Measurements from ENCODE around the gene VAV2.
"Not testable (repeated sequence)": the region's sequence is repeated elsewhere in the genome, so short reads cannot be mapped to it uniquely, and the experiment has no call there.

The VAV2 gene

GRCh38 chr9:133913571-133914369 is 78.4 kb downstream of the VAV2 start:
- no peak for DNase-seq

- no peak for DNase-seq
Observed at GRCh38 chr9:133910855-133911514, 81.1 kb downstream of the VAV2 start.

GRCh38 chr9:133906932-133907910 is 84.9 kb downstream of the VAV2 start:
- no peak for DNase-seq

- DNase-seq: no peak
Observed at GRCh38 chr9:133906218-133906617, 85.9 kb downstream of the VAV2 start.

GRCh38 chr9:133905493-133905892 is 86.6 kb downstream of the VAV2 start:
- no peak for DNase-seq

- no peak for DNase-seq
Observed at GRCh38 chr9:133904346-133905090, 87.6 kb downstream of the VAV2 start.

- DNase-seq: no peak
Observed at GRCh38 chr9:133901184-133901835, 90.8 kb downstream of the VAV2 start.

GRCh38 chr9:133897675-133898074 is 94.4 kb downstream of the VAV2 start:
- no peak for DNase-seq

GRCh38 chr9:133896007-133896406 is 96.1 kb downstream of the VAV2 start:
- DNase-seq: not testable (repeated sequence)

- DNase-seq: no peak
Observed at GRCh38 chr9:133895335-133895734, 96.8 kb downstream of the VAV2 start.

GRCh38 chr9:133894377-133895321 is 97.5 kb downstream of the VAV2 start:
- DNase-seq: no peak

- DNase-seq: no peak
Observed at GRCh38 chr9:133893191-133893994, 98.7 kb downstream of the VAV2 start.

- DNase-seq: no peak
Observed at GRCh38 chr9:133892193-133892920, 99.8 kb downstream of the VAV2 start.

GRCh38 chr9:133891741-133892140 is 100.4 kb downstream of the VAV2 start:
- no peak for DNase-seq

- no peak for DNase-seq
Observed at GRCh38 chr9:133890583-133890982, 101.5 kb downstream of the VAV2 start.

GRCh38 chr9:133889584-133890301 is 102.4 kb downstream of the VAV2 start:
- DNase-seq: no peak

GRCh38 chr9:133888809-133889491 is 103.2 kb downstream of the VAV2 start:
- no peak for DNase-seq

Measured in AML-193 (cell line).